Smooth muscle cell (in vitro differentiated cells): Measurements from ENCODE around the gene GDI2. TPM values are rescaled to one million over a fixed set of nuclear protein-coding genes. Genes with fewer than 3 reads are reported as not detected.
A peak's percentile ranks its signal among the peaks of the same experiment; 100 is the strongest.

Source experiments
- DNase-seq: peaks from one replicate; lab custom pipeline; 2025; ENCODE audit not compliant: unreplicated experiment; lab: John Stamatoyannopoulos, UW
- H2AFZ ChIP-seq: fragments of 200-600 bp; sonication (generic); 2 replicates; pipeline ENCODE4 v1.6.0; 2016; ENCODE audit warnings: antibody characterized with exemption, low read depth, mild to moderate bottlenecking
- H3F3A ChIP-seq: fragments of 200-600 bp; sonication (generic); 2 replicates; pipeline ENCODE4 v1.6.0; 2017; ENCODE audit warnings: antibody characterized with exemption, low read depth
- H3K27ac ChIP-seq: fragments of 200-600 bp; sonication (generic); 2 replicates; pipeline ENCODE4 v1.5.1; 2016; ENCODE audit warnings: low read depth, mild to moderate bottlenecking
- H3K27me3 ChIP-seq: fragments of 200-600 bp; sonication (generic); 2 replicates; pipeline ENCODE4 v1.6.1; 2016; ENCODE audit warnings: low read depth, mild to moderate bottlenecking
- H3K36me3 ChIP-seq: fragments of 200-600 bp; sonication (generic); 2 replicates; pipeline ENCODE4 v1.5.1; 2016; ENCODE audit warnings: low read depth
- H3K4me1 ChIP-seq: fragments of 200-600 bp; sonication (generic); 2 replicates; pipeline ENCODE4 v1.5.1; 2016; ENCODE audit warnings: low read depth
- H3K4me2 ChIP-seq: fragments of 200-600 bp; sonication (generic); 2 replicates; pipeline ENCODE4 v1.6.0; 2016; ENCODE audit warnings: mild to moderate bottlenecking
- H3K4me3 ChIP-seq: fragments of 200-600 bp; sonication (generic); 2 replicates; pipeline ENCODE4 v1.5.1; 2016; ENCODE audit warnings: mild to moderate bottlenecking
- H3K79me2 ChIP-seq: fragments of 200-600 bp; sonication (generic); 2 replicates; pipeline ENCODE4 v1.6.0; 2016; ENCODE audit warnings: low read depth, mild to moderate bottlenecking
- H3K9ac ChIP-seq: fragments of 200-600 bp; sonication (generic); 2 replicates; pipeline ENCODE4 v1.6.0; 2016; ENCODE audit warnings: low read depth
- H3K9me3 ChIP-seq: fragments of 200-600 bp; sonication (generic); replicated peaks from 2 replicates; pipeline ENCODE4 v1.5.1; 2016; ENCODE audit warnings: low read depth
- H4K20me1 ChIP-seq: fragments of 200-600 bp; sonication (generic); 2 replicates; pipeline ENCODE4 v1.6.0; 2016; ENCODE audit warnings: low read depth
- WGBS: methylation state at CpG from one replicate; pipeline ENCODE4 v1.1.7; 2016; ENCODE audit warnings: low lambda C conversion rate; 5-methylcytosine and 5-hydroxymethylcytosine counted together
- polyA plus RNA-seq: library from polyadenylated mRNA; unstranded; fragments of >200 nt; fragmentation: Nextera tagmentation; extraction: Ambion mirVana; gene quantifications from 2 replicates; pipeline ENCODE4 v1.2.1, GENCODE V29; 2016
- total RNA-seq: library from RNA; depleted of rRNA; stranded (reverse); fragments of >200 nt; gene quantifications from 2 replicates; pipeline ENCODE4 v1.2.3, GENCODE V29; 2014
- TF ChIP-seq, protein P1 (sequence below): fragments of 200-600 bp; sonication (generic); IDR thresholded peaks from 2 replicates; pipeline ENCODE4 v1.5.1; 2017; ENCODE audit warnings: borderline replicate concordance, mild to moderate bottlenecking, antibody characterized with exemption; ENCODE audit not compliant: insufficient read depth, poor library complexity, severe bottlenecking

GDI2 gene
- total and polyA plus RNA-seq, 2 experiments from 2014 or later, result 186 to 334 TPM

DNA sequence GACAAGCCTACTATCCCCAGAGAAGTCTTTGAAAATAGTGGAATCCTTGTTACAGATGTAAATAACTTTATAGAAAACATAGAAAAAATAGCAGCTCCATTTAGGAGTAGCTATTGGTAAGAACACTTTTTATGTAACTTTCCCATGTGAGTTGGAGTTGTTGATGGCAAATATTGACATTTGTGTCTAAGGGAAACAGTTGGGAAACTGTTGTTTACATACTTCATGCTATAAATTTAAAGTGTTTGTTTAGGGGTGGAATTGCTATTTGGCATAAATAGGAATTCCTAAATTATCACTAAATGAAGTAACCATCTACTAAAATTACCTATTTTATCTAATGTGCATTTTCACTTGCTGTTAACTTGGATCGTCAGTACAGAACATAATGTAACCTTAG, 50.7 kb downstream of the GDI2 start:
- no peaks in the 10 kb centered on the region for H3K27me3 ChIP-seq
- no peaks in the 10 kb centered on the region for H3K79me2 ChIP-seq
- H3K4me3 ChIP-seq, result no peak overlapping the region
- no peak overlapping the region for H2AFZ ChIP-seq
- H3F3A ChIP-seq, result peaks cover 29% of the 10 kb centered on the region
- peaks cover 20% of the 10 kb centered on the region for H4K20me1 ChIP-seq
- no peak for DNase-seq
- TF ChIP-seq, protein P1, sequence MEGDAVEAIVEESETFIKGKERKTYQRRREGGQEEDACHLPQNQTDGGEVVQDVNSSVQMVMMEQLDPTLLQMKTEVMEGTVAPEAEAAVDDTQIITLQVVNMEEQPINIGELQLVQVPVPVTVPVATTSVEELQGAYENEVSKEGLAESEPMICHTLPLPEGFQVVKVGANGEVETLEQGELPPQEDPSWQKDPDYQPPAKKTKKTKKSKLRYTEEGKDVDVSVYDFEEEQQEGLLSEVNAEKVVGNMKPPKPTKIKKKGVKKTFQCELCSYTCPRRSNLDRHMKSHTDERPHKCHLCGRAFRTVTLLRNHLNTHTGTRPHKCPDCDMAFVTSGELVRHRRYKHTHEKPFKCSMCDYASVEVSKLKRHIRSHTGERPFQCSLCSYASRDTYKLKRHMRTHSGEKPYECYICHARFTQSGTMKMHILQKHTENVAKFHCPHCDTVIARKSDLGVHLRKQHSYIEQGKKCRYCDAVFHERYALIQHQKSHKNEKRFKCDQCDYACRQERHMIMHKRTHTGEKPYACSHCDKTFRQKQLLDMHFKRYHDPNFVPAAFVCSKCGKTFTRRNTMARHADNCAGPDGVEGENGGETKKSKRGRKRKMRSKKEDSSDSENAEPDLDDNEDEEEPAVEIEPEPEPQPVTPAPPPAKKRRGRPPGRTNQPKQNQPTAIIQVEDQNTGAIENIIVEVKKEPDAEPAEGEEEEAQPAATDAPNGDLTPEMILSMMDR, result no peak
- no peak overlapping the region for H3K9ac ChIP-seq
- peaks cover 8% of the 10 kb centered on the region for H3K36me3 ChIP-seq
- H3K4me2 ChIP-seq, result no peak overlapping the region
- no peaks in the 10 kb centered on the region for H3K4me1 ChIP-seq
- H3K27ac ChIP-seq, result peak overlapping the region; percentile 22
- H3K9me3 ChIP-seq, result no peaks in the 10 kb centered on the region
- 97% methylated on average over 1 of the region's 1 CpG for WGBS

DNA sequence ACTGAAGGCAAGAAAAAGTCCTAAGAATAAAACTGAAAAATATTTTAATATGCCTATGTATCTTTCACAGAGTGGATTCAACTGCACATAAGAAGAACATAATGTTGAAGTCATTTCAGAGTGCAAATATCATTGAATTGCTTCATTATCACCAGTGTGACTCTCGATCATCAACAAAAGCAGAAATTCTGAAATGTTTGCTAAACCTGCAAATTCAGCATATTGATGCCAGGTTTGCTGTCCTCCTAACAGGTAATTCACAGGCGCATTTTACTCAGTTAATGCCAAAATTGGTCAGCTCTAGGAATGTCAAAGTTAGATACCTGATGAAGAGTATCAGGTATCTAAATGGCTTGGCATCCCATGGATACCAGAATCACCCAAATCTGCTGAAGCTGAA, 52.0 kb downstream of the GDI2 start:
- Histone ChIP-seq H4K20me1 (peaks cover 14% of the 10 kb centered on the region), H3K4me1 (no peaks in the 10 kb centered on the region), H3K9ac (no peak overlapping the region), H3K27me3 (no peaks in the 10 kb centered on the region), H3K4me3 (no peak overlapping the region), H3K4me2 (no peak overlapping the region), H3K36me3 (peaks cover 9% of the 10 kb centered on the region), H2AFZ (no peak overlapping the region), H3F3A (peaks cover 28% of the 10 kb centered on the region), H3K9me3 (no peaks in the 10 kb centered on the region), H3K27ac (peak overlapping the region; percentile 10), H3K79me2 (no peaks in the 10 kb centered on the region)
- 97% methylated on average over 2 of the region's 2 CpGs for WGBS
- no peak for DNase-seq
- TF ChIP-seq, protein P1, result no peak

DNA sequence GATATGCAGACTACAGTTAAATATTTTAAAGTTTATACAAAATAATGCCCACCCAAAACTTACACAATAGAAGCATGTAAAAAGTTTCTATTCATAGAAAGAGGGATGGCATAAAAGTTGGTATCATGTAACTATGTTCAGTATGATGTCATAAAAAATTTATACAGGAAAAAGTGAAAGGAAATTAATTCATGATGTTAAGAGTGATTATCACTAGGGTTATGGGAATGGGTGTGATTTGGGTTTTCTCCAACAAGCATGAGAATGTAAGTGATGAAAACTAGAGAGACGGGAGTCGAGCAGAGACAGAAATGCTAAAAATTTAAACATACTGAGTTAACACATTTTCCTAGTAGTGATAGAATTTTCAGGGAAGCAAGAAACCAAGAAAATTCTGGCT, 52.7 kb downstream of the GDI2 start:
- Histone ChIP-seq H4K20me1 (peaks cover 11% of the 10 kb centered on the region), H2AFZ (no peak overlapping the region), H3F3A (peaks cover 33% of the 10 kb centered on the region), H3K4me1 (no peaks in the 10 kb centered on the region), H3K9me3 (no peaks in the 10 kb centered on the region), H3K27ac (peak overlapping the region; percentile 10), H3K27me3 (no peaks in the 10 kb centered on the region), H3K4me2 (no peak overlapping the region), H3K36me3 (peaks cover 4% of the 10 kb centered on the region), H3K9ac (no peak overlapping the region), H3K4me3 (no peak overlapping the region), H3K79me2 (no peaks in the 10 kb centered on the region)
- DNase-seq, result no peak
- 86% methylated on average over 2 of the region's 2 CpGs for WGBS
- TF ChIP-seq, protein P1, result no peak

DNA sequence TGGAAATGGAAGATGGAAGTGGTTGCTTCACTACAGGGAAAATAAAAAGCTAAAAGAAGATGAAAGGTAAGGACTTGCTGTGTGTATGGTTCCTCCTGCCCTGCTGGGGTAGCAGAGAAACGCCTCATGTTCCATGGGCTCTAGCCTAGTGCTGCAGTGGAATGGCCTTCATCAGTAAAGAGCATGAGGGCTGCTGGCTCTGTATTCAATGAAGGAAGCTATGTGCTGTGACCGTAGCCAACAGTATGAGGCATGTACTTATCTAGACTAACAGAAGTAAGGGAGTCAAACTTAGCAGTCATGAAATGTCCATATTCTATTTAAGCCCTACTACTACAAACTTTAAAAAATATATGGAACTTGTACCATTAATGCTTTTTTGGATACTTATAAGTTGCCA, 54.3 kb downstream of the GDI2 start:
- Histone ChIP-seq H3K27me3 (no peaks in the 10 kb centered on the region), H3K9me3 (no peaks in the 10 kb centered on the region), H3K36me3 (peaks cover 4% of the 10 kb centered on the region), H2AFZ (no peak overlapping the region), H3K9ac (no peak overlapping the region), H4K20me1 (peaks cover 2% of the 10 kb centered on the region), H3K27ac (no peak overlapping the region), H3K4me2 (no peak overlapping the region), H3K4me1 (no peaks in the 10 kb centered on the region), H3F3A (peaks cover 25% of the 10 kb centered on the region), H3K79me2 (peaks cover 2% of the 10 kb centered on the region), H3K4me3 (no peak overlapping the region)
- TF ChIP-seq, protein P1, result no peak
- DNase-seq, result no peak
- 91% methylated on average over 2 of the region's 2 CpGs for whole genome bisulfite sequencing
